Stimulated activated CD4-positive, alpha-beta T cell treated with anti-CD3 and anti-CD28 coated beads, Interleukin-2, amount 100 ng/mL, for 4 hours (primary cell): ENCODE measurements around the gene NXT1.

ENCODE experiments used
- DNase-seq: peaks from one replicate; pipeline ENCODE4 v3.0.0-alpha.2; 2020; ENCODE audit warnings: low read depth

Gene NXT1

GRCh38 chr20:23361119-23361475 is 10.5 kb downstream of the NXT1 start:
- DNase-seq, result no peak

- DNase-seq, result peak; percentile 98
These were observed 11.1 kb downstream of the NXT1 start, which contains the start of gene GZF1 for GRCh38 chr20:23361476-23362391. GZF1 (plus strand) TSS chr20:23362182; CDS start chr20:23364384, 2,202 bp downstream.

GRCh38 chr20:23362392-23363256 is 12.0 kb downstream of the NXT1 start:
- no peak for DNase-seq

DNA sequence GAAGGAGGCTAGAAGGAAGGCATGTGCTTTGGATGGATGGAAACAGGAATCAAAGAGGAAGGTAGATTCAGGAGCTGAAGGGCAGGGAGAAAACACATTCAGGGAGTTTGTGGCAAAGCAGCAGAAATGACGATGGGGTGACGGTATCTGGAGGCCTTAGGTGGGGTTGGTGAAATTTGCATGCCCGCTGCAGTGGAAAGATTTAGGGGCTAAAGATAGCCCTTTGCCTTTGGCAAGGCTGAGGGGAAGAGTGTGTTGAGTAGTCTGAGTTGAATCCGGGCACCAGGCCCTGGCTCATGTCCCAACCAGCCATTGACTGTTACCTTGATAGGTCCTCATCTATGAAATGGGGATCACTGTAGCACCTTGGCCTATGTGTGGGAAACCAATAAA is 12.7 kb downstream of the NXT1 start:
- DNase-seq, result no peak

- no peak for DNase-seq
These were observed 15.0 kb downstream of the NXT1 start for GRCh38 chr20:23365390-23366165.

DNA sequence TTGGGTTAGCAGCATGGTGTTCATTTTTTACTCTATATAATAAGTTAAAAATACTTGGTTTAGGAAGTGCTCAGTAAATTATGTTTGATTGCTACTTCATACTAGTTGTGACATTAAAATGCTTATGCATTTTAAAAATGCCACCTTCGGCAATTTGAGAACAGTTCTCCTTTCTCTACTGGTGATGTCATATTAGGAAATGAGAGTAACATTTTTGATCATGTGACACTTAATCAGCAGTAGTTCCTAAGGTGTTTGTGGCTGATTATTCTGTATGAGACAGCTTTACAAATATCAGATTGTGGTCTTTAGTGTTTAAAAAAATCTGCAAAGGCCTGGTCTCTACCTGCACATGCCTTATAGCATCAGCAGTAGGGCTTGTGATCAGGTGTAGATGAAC is 15.8 kb downstream of the NXT1 start:
- no peak for DNase-seq

DNA sequence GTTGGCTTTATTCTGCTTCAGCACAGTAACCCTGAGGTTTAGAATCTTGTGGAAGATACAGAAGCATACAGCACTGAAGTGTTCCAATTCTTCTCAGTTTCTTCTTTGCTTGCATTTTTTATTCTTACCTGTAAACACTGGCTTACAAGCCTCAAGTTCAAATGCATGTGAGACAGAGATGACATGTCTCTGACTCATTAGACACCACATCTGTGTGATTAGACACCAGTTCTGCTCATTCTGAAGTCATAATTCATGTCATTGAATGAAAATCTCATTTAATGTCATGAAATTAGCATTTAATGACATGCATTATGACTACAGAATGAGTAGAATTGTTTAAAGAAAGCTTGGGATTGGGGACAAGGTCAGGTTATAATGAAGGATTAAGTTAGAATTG is 17.2 kb downstream of the NXT1 start:
- DNase-seq, result no peak

DNA sequence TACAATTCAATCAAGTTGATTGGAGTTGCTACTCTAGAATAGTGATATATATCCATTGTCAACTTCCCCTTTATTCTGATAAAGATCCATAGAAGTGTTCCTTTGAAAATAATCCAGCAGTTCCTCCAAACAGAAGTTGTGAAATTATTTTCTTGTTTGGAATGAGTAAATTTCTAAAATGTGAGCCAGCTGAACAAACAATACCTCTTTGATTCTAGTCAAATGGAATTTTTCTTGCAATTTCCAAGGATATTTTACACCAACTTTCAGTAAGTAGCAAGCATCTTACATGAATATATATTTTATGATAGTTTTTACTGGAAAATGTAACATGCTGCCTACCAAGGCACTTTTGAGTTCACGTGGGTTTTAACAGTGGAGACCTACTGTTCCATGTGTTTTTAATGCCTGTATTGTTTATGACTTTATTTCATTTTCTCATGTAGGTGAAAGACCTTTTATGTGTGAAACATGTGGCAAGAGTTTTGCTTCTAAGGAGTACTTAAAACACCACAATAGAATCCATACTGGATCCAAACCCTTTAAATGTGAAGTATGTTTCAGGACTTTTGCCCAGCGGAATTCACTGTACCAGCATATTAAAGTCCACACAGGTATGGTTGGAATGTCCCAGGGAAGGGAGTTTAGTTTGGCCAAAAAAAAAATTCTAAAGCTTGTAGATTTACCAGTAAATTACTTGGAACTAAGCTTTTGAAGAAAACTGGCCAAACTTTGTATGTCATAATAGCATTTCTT is 17.9 kb downstream of the NXT1 start:
- DNase-seq, result no peak

DNA sequence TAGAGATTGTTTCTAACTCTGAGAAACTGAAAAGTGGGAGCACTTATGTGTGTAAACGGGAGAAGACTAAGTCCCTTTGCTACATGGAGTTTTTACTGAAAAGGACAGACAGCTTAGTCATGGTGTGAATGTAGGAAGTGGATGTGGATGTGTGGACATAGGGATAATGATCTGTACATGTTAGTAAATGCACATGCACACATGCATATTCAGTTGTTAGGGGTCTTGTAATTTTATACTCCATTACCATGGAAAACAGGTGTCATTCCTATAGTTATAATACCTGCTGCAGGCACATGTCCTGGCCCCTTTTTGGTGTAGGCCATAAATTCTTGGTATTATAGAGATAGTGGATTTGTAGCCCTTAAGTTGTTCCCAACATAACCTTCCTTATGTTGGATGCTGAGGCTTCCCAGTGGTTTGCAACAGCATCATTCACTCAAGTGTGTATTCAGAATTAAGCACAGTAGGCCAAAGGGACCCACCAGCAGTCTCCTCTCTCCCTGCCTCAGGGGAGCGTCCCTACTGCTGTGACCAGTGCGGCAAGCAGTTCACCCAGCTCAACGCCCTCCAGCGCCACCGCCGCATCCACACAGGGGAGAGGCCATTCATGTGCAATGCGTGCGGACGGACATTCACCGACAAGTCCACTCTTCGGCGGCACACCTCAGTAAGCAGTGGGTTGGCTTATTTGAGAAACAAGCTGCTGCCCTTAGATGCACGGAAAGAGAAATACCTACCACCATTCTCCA is 18.7 kb downstream of the NXT1 start:
- DNase-seq, result no peak

DNA sequence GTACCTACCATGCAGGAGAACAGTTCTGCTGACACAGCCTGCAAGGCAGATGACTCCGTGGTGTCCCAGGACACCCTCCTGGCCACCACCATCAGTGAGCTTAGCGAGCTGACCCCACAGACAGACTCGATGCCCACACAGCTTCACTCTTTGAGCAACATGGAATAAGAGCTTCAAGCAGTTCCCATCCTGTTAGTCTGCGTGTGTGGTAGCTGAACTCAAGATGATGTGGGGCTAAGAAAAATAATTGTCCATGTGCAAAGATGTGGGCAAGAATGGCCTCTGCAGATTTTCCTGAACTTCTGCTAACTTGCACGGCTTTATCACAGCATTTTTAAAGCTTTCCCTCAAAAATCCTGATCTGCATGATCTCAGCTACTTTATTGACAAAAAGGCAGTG is 19.7 kb downstream of the NXT1 start:
- no peak for DNase-seq

DNA sequence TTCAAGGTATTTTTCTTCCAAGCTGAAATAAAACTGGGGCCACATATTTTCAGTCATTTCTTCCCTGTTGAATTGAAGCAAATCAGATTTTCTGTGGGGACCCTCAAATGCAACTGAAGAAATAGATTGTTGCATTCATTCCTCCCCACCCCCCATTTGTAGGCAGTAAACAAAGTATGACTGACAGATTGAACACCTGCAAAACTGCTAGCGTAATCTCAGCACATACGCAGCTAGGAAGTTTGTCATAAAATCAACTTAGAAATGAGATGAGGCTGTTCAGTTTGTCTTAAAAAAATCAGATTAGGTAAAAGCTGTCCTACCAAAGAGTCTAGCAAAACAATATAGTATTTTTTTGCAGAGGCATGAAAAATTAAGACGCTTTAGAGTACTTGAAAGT is 20.3 kb downstream of the NXT1 start:
- DNase-seq, result no peak

- no peak for DNase-seq
These were observed 20.9 kb downstream of the NXT1 start for GRCh38 chr20:23371496-23371895.

DNA sequence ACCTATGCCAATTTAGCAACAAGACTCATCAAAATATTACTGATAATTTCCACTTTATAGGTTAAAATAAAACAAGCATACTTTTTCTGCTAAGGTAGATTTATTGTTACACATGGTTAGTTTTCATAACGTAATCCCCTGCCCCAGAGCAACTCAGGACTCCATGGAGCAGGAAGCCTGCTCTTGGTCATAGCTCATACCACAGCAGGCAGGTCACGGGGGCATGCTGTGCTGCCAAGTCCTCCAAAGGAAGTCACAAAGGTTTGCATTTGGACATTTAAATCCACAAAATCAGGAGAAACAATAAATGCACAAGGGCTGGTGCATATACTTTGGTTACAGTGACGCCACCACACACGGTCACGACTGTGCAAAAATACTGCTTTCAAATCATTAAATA is 23.9 kb downstream of the NXT1 start:
- no peak for DNase-seq

GRCh38 chr20:23375827-23376226 is 25.2 kb downstream of the NXT1 start:
- no peak for DNase-seq

DNA sequence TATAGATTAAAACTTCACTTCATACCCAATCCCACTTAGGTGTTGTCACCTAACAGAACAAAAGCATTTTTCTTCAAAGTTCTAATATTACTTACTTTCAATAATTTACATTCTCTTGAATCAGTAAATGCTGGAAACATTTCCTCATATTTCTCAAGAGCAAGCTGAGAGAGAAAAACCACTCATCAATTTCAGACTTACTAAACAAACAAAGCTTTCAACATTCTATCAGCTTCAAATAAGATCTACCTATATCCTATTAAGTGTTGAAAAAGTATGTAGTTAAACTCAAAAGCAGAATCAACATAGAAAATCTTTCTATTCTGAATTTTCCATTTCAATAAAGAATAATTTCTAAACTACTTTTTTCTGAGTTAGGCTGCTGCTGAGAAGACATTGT is 29.2 kb downstream of the NXT1 start:
- no peak for DNase-seq

GRCh38 chr20:23381876-23382275 is 31.3 kb downstream of the NXT1 start:
- no peak for DNase-seq

- no peak for DNase-seq
These were observed 35.9 kb downstream of the NXT1 start for GRCh38 chr20:23386304-23387117.

DNA sequence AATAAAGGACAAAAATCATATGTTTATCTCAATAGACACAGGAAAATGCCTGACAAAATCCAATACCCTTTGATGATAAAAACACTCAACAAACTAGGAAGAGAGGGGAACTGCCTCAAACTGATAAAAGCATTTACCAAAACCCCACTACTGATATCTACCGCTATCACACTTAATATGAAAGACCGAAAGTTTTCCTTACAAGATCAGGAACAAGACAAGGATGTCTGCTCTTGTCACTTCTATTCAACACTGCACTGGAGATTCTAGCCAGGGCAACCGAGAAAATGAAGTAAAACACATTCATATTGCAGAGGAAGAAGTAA is 36.5 kb downstream of the NXT1 start:
- no peak for DNase-seq

GRCh38 chr20:23390091-23390774 is 39.6 kb downstream of the NXT1 start:
- DNase-seq, result no peak
